Stimulated activated naive CD8-positive, alpha-beta T cell treated with anti-CD3 and anti-CD28 coated beads, Interleukin-15, Interleukin-2, amounts not matched to agents 100 ng/mL and 50 ng/mL, for 24 hours (primary cell): ENCODE data around the gene LYPD3.

Experiments used
- H3K27ac Mint-ChIP-seq: one replicate; pipeline ENCODE4 v1.8.0; 2021; ENCODE audit warnings: mild to moderate bottlenecking, mixed read lengths
- H3K27me3 Mint-ChIP-seq: one replicate; pipeline ENCODE4 v1.8.0; 2021; ENCODE audit warnings: mixed read lengths
- H3K36me3 Mint-ChIP-seq: one replicate; pipeline ENCODE4 v1.8.0; 2021; ENCODE audit warnings: low read depth, mixed read lengths
- H3K4me1 Mint-ChIP-seq: one replicate; pipeline ENCODE4 v1.8.0; 2021; ENCODE audit warnings: low read depth, mixed read lengths
- H3K4me3 Mint-ChIP-seq: one replicate; pipeline ENCODE4 v1.8.0; 2021; ENCODE audit warnings: mild to moderate bottlenecking, mixed read lengths
- H3K9me3 Mint-ChIP-seq: one replicate; pipeline ENCODE4 v1.8.0; 2021; ENCODE audit warnings: mixed read lengths

Gene LYPD3

GRCh38 chr19:43474986-43475705, 9.7 kb upstream of the LYPD3 start:
- Mint-ChIP-seq H3K36me3 (peaks cover 15% of the 10 kb centered on the region), H3K9me3 (no peaks in the 10 kb centered on the region), H3K27ac (peak overlapping the region; percentile 92), H3K4me3 (peak overlapping the region; percentile 78), H3K4me1 (peaks cover 27% of the 10 kb centered on the region), H3K27me3 (no peaks in the 10 kb centered on the region)

- Mint-ChIP-seq H3K4me3 (no peak overlapping the region), H3K36me3 (peaks cover 15% of the 10 kb centered on the region), H3K4me1 (peaks cover 34% of the 10 kb centered on the region), H3K9me3 (no peaks in the 10 kb centered on the region), H3K27ac (no peak overlapping the region), H3K27me3 (no peaks in the 10 kb centered on the region)
Observed at GRCh38 chr19:43474487-43474886, 9.1 kb upstream of the LYPD3 start.

DNA sequence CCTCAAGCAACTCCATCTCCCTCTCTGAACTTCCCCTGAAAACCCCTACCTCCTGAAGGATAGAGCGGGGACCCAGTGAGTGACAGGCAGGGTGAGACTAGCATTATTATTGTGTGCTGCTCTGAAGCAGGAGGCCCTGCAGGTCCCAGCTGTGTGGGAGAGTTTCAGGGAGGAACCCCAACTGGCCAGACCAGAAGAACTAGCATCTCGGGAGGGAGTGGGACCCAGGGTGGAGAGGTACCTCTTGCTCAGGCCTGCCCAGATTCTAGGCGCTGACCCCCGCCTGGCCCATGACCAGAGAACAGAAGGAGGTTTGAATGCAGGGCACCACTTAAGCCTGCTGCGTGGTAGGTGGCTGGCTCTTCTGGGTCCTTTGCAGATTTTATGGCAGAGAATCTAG, 5.7 kb upstream of the LYPD3 start:
- Mint-ChIP-seq H3K36me3 (peaks cover 5% of the 10 kb centered on the region), H3K4me3 (no peak overlapping the region), H3K27ac (no peak overlapping the region), H3K4me1 (peaks cover 57% of the 10 kb centered on the region), H3K9me3 (no peaks in the 10 kb centered on the region), H3K27me3 (no peaks in the 10 kb centered on the region)

GRCh38 chr19:43470288-43470687, 4.9 kb upstream of the LYPD3 start:
- no peaks in the 10 kb centered on the region for H3K9me3 Mint-ChIP-seq
- H3K4me3 Mint-ChIP-seq, result peak overlapping the region; percentile 39
- H3K4me1 Mint-ChIP-seq, result peaks cover 56% of the 10 kb centered on the region
- H3K27ac Mint-ChIP-seq, result peak overlapping the region; percentile 83
- H3K36me3 Mint-ChIP-seq, result no peaks in the 10 kb centered on the region
- H3K27me3 Mint-ChIP-seq, result no peaks in the 10 kb centered on the region

DNA sequence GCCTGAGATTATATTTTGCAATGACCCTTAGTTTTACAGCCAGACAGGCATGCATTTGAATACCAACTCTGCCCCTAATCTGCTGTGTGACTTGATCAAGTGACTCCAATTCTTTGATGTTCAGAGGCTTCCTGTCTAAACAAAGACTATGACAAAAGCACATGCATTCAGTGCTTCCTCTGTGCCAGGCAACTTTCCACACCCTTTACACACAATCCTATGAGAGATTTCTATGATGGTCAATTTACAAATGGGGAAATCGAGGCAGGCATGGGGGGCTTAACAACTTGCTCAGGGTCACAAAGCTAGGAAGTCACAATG, 3.7 kb upstream of the LYPD3 start:
- no peaks in the 10 kb centered on the region for H3K27me3 Mint-ChIP-seq
- no peaks in the 10 kb centered on the region for H3K9me3 Mint-ChIP-seq
- H3K36me3 Mint-ChIP-seq, result no peaks in the 10 kb centered on the region
- peak overlapping the region; percentile 14 for H3K27ac Mint-ChIP-seq
- H3K4me1 Mint-ChIP-seq, result peaks cover 58% of the 10 kb centered on the region
- no peak overlapping the region for H3K4me3 Mint-ChIP-seq

DNA sequence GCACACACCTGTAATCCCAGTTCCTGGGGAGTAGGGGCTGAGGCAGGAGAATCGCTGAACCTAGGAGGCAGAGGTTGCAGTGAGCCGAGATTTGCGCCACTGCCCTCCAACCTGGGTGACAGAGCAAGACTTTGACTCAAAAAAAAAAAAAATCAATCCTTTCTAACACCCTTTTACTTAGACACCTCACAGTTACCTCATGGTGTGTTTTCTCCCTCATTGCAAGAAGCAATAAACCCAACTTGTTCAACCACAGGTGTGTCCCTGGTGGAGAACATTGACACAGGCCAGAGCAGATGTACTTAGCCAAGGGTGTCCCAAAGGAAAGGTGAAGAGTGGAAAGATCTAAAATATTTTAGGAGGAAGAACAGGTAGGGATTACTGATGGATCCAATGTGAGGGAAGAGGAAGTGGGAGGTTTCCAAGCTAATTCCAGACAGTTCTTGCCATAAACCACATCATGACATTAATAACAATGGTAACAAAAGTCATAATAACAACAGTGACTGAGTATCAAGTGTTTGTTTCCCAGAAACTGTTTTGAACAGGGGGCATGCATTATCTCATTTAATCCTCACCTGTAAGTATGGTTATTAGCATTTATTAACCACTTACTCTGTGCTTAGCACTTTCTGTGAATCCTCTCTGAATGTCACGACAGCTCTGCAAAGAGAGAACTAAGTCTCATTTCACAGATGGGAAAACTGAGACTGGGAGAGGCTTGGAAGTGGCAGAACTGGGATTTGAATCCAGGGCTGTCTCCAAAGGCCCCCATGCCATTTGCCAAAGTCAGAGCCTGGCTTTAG, 3.1 kb upstream of the LYPD3 start:
- peak overlapping the region; percentile 23 for H3K4me3 Mint-ChIP-seq
- no peaks in the 10 kb centered on the region for H3K27me3 Mint-ChIP-seq
- peaks cover 63% of the 10 kb centered on the region for H3K4me1 Mint-ChIP-seq
- no peaks in the 10 kb centered on the region for H3K9me3 Mint-ChIP-seq
- no peaks in the 10 kb centered on the region for H3K36me3 Mint-ChIP-seq
- H3K27ac Mint-ChIP-seq, result peak overlapping the region; percentile 57

DNA sequence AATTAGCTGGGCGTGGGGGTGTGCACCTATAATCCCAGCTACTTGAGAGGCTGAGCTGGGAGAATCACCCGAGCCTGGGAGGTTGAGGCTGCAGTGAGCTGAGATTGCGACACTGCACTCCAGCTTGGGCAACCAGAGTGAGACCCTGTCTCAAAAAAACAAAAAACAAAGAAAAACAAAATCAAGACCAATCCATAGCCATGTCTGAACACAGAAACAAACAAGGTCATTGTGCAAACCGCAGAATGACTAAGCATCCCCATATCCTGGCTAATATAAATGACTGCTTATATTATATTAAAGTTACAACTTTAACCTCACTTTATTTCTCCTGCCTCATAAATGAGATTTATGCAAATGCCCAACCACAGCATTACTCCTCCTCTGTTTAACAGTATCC, 2.3 kb upstream of the LYPD3 start:
- H3K36me3 Mint-ChIP-seq, result no peaks in the 10 kb centered on the region
- peaks cover 64% of the 10 kb centered on the region for H3K4me1 Mint-ChIP-seq

DNA sequence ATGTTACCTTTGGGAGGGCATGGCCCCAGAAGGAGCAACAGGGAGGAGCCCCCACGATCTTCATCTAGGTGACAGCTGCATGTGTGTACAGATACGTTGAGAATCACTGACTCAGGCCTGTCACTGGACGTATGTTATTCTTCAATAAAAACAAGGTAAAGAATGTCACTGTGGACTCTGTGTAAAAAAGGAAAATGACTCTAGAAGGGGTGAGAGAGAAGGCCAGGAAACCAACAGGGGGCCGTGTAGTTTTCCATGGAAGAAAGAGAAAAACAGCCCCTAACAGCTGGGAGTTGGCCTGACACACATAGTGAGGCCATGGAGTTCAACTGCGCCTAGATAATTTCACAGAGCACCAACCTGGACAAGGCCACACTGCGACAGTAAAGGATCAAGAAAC, 1.9 kb upstream of the LYPD3 start:
- H3K9me3 Mint-ChIP-seq, result no peaks in the 10 kb centered on the region
- H3K27ac Mint-ChIP-seq, result no peak overlapping the region
- no peaks in the 10 kb centered on the region for H3K36me3 Mint-ChIP-seq
- H3K4me3 Mint-ChIP-seq, result no peak overlapping the region
- H3K27me3 Mint-ChIP-seq, result no peaks in the 10 kb centered on the region
- H3K4me1 Mint-ChIP-seq, result peaks cover 69% of the 10 kb centered on the region

More for the DNA sequence above, 2.3 kb upstream of the LYPD3 start:
- H3K27ac Mint-ChIP-seq, result peak overlapping the region; percentile 12
- H3K27me3 Mint-ChIP-seq, result no peaks in the 10 kb centered on the region
- H3K9me3 Mint-ChIP-seq, result no peaks in the 10 kb centered on the region
- no peak overlapping the region for H3K4me3 Mint-ChIP-seq

GRCh38 chr19:43466793-43467192, 1.4 kb upstream of the LYPD3 start:
- no peak overlapping the region for H3K4me3 Mint-ChIP-seq
- H3K27me3 Mint-ChIP-seq, result no peaks in the 10 kb centered on the region
- H3K27ac Mint-ChIP-seq, result no peak overlapping the region
- H3K4me1 Mint-ChIP-seq, result peaks cover 74% of the 10 kb centered on the region
- H3K9me3 Mint-ChIP-seq, result no peaks in the 10 kb centered on the region
- no peaks in the 10 kb centered on the region for H3K36me3 Mint-ChIP-seq

DNA sequence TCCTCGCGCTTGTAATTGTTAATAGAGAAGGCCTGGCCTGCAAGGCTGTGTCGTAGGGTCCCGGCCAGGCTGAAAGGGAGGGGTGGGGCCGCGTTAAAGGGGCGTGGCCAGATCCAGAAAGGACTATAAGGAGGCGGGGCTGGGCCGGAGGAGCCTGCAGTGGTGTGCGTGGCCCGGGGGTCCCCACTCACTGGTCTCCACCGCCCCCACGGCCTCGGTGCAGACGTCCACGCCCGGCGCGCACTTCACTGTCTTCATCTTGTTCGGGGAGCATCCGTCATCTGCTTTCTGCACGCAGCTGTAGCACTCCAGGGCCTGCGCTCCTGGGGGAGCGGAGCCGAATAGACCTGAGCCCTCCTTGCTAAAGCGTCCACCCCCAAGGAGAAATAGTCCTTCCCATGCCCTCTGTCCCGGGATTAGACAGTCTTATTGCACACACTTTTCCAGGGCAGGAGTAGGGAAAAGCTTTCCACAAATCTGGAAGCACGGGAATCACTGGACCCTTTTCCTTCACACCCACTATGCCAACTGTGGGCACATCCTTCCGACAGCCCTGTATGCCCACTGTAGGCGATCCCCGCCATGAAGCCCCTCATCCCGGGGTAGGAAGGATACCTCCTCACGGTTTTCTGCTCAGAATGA, 1.2 kb downstream of the LYPD3 start:
- H3K4me3 Mint-ChIP-seq, result peak overlapping the region; percentile 89

GRCh38 chr19:43463381-43464133, 1.9 kb downstream of the LYPD3 start:
- no peaks in the 10 kb centered on the region for H3K27me3 Mint-ChIP-seq

More for the DNA sequence above, 1.2 kb downstream of the LYPD3 start:
- no peaks in the 10 kb centered on the region for H3K27me3 Mint-ChIP-seq
- peak overlapping the region; percentile 89 for H3K27ac Mint-ChIP-seq
- peaks cover 67% of the 10 kb centered on the region for H3K4me1 Mint-ChIP-seq
- no peaks in the 10 kb centered on the region for H3K9me3 Mint-ChIP-seq
- H3K36me3 Mint-ChIP-seq, result no peaks in the 10 kb centered on the region

GRCh38 chr19:43462785-43463380, 2.5 kb downstream of the LYPD3 start:
- no peaks in the 10 kb centered on the region for H3K36me3 Mint-ChIP-seq
- H3K27ac Mint-ChIP-seq, result peak overlapping the region; percentile 76
- no peaks in the 10 kb centered on the region for H3K9me3 Mint-ChIP-seq
- peaks cover 53% of the 10 kb centered on the region for H3K4me1 Mint-ChIP-seq
- H3K27me3 Mint-ChIP-seq, result no peaks in the 10 kb centered on the region
- peak overlapping the region; percentile 89 for H3K4me3 Mint-ChIP-seq

More at GRCh38 chr19:43463381-43464133, 1.9 kb downstream of the LYPD3 start:
- Mint-ChIP-seq H3K4me3 (peak overlapping the region; percentile 89), H3K4me1 (peaks cover 60% of the 10 kb centered on the region), H3K27ac (peak overlapping the region; percentile 89), H3K36me3 (no peaks in the 10 kb centered on the region), H3K9me3 (no peaks in the 10 kb centered on the region)

DNA sequence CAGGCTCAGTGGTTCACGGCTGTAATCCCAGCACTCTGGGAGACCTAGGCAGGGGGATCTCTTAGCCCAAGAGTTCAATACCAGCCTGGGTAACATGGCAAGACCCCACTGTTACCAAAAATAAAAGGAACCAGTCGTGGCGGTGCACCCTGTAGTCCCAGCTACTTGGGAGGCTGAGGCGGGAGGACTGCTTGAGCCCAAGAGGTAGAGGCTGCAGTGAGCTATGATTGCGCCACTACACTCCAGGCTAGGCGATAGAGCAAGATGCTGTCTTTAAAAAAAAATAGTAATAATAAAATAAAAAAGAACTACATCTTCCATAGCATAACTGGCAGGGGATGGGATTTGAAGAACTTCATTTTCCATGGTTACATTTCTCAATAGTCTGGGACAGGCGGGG, 3.0 kb downstream of the LYPD3 start:
- Mint-ChIP-seq H3K27ac (peak overlapping the region; percentile 76), H3K4me1 (peaks cover 48% of the 10 kb centered on the region), H3K36me3 (no peaks in the 10 kb centered on the region), H3K27me3 (no peaks in the 10 kb centered on the region), H3K4me3 (peak overlapping the region; percentile 89), H3K9me3 (no peaks in the 10 kb centered on the region)

DNA sequence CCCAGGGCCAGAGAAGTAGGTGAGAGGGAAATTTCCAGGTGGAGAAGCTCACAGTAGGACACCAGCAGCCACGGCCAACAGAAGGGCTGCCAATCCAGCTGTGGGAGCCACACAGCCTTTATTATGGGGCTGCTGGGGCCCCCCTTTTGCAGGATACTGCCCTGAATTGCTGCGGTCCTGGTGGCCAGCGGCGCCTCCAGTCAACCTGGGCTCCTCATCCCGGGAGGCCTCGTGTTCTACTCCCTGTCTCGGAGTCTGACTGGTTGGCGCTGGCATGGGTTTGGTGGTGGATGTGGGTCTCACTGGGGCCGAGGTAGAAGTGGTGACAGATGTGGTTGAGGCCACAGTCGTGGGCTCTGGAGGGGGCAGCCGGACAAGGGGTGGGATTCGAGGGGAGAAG, 4.1 kb downstream of the LYPD3 start:
- Mint-ChIP-seq H3K27ac (peak overlapping the region; percentile 76), H3K4me3 (peak overlapping the region; percentile 89), H3K4me1 (peaks cover 44% of the 10 kb centered on the region), H3K9me3 (no peaks in the 10 kb centered on the region), H3K27me3 (no peaks in the 10 kb centered on the region), H3K36me3 (no peaks in the 10 kb centered on the region)
